ENCODE data around the gene PRICKLE1.

PRICKLE1 gene

DNA sequence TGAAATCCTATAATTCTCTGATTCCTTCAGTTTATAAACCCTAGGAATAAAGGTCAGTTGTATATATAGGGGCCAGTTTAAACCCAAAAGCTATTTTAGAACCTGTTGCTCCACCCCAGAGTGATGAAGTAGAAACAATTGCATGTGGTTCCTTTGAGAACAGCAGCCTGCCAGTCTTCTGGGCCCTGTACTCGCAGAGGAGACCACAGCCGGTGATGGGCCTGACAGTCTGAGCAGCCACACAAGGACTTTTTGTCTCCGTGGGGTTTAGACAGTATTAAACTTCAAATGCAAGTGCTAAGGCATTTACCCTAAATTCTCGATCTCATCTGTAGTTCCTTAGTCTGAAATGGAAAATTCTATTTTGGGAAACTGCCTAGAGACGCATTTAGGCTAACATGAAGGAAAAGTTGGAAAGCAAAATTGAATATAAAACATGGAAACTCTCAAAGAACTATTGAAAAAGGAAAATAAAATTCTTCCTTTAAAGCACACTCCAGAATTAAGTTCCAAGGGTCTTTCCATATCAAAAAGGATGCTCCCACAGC is 80.6 kb downstream of the PRICKLE1 start:
- no peak overlapping the region for H3K4me3 ChIP-seq (ENCODE audit: low read depth, low read length)
- TF ChIP-seq, protein P1, sequence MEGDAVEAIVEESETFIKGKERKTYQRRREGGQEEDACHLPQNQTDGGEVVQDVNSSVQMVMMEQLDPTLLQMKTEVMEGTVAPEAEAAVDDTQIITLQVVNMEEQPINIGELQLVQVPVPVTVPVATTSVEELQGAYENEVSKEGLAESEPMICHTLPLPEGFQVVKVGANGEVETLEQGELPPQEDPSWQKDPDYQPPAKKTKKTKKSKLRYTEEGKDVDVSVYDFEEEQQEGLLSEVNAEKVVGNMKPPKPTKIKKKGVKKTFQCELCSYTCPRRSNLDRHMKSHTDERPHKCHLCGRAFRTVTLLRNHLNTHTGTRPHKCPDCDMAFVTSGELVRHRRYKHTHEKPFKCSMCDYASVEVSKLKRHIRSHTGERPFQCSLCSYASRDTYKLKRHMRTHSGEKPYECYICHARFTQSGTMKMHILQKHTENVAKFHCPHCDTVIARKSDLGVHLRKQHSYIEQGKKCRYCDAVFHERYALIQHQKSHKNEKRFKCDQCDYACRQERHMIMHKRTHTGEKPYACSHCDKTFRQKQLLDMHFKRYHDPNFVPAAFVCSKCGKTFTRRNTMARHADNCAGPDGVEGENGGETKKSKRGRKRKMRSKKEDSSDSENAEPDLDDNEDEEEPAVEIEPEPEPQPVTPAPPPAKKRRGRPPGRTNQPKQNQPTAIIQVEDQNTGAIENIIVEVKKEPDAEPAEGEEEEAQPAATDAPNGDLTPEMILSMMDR (IDR thresholded peaks at IDR 0.05; ENCODE audit: low read depth, low read length): no peak

DNA sequence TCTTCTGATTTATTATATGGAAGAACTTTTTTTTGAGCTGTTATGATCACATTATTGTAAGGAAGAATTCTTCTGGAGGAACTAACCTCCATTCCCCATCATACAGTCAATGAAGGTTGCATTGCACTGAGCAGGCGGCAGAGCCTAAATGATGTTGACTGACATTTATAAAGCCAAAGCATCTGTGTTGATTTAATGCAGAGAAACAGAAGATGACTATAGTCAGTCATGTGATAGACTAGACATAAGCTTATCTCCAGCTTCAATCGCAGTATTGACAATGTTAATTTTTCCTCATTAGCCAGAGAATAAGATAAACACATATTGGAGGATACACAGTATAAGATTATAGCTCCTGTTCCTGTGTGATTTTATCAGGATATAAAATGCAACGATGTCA is 82.0 kb downstream of the PRICKLE1 start:
- TF ChIP-seq, protein P1 (IDR thresholded peaks at IDR 0.05; ENCODE audit: low read depth, low read length): no peak
- no peak overlapping the region for H3K4me3 ChIP-seq (ENCODE audit: low read depth, low read length)

DNA sequence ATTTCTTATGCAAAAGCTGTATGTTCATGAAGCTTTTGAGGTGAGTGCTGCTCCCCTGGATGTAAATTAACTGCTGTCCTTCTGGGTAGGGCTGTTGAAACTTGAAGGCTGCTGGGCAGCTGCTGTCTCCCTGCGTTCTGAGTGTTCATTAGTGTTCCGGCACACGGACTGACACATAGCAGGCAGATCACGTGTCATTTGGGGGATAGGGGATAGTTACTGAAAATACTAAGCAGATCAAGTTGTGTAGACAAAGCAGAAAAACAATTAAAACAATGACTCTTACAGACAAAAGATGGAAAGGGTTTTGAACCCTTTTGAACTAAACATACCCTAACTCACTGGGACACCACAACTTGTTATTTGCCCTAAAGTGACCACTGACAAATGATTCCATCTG is 82.5 kb downstream of the PRICKLE1 start:
- no peak overlapping the region for H3K4me3 ChIP-seq (ENCODE audit: low read depth, low read length)
- TF ChIP-seq, protein P1 (IDR thresholded peaks at IDR 0.05; ENCODE audit: low read depth, low read length): no peak

DNA sequence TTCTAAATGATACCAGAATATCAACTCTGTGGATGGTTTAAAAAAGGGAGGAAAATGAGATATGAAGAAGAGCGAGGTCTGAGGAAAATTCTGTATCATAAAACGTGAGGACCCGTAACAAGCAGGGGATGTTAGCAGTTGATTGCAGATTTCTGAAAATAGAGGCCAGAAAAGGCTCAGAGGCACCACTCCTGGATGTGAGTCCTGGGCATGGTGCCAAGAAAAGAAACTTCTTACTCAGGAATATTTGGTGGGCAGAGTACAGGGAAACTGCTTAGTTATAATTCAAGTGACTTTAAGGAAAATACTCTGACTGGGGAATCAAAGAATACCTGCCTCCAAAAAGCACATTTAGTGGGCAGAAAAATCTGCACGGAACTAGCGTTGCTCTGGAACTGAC is 85.5 kb downstream of the PRICKLE1 start:
- TF ChIP-seq, protein P1 (IDR thresholded peaks at IDR 0.05; ENCODE audit: low read depth, low read length): no peak
- no peak overlapping the region for H3K4me3 ChIP-seq (ENCODE audit: low read depth, low read length)

DNA sequence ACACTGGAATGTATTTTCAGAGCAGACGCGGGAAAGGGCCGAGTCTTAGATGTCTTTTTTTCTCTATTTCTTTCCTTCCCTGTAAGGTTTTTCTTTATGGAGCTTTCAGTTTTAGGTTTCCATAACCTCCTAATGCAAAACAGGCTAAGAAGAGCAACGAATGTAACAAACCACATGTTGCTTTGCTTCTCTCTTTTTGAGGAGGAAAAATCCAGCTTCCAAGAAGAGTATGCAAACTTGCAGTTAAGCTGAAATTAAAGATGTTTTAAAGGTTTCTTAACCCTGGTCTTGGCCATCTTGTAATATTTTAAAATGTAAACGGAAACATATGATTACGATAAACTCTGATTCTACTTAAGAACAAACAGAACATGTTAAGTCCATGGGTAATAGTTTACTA is 86.9 kb downstream of the PRICKLE1 start:
- TF ChIP-seq, protein P1 (IDR thresholded peaks at IDR 0.05; ENCODE audit: low read depth, low read length): no peak
- no peak overlapping the region for H3K4me3 ChIP-seq (ENCODE audit: low read depth, low read length)

DNA sequence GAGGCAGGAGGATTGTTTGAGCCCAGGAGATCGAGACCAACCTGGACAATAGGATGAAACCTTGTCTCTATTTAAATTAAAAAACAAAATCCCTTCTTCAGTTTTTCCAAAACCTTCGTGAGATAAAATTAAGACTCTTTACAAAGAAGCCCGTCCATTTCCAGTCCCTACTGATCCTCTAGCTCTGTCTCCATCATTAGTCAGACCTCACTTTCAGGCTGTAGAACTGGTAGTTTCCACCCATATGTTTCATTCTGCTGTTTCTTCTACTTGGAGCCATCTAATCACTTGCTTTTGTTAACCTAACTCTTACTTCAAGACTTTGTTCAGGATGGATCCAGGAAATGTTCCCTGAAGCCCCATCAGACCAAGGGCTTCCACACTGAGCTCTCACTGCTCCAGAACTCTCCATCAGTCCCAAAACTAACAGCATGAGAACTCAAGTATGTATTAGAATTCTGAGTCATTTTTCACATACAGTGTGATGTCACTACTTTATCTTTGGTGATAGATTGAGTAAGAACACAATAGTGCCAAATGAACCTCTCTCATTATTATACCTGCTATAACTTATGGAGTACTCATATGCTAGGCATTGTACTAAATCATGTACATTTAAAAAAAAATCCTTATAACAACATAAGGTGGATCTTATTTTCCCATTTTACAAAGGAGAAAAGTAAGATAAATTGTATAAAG is 90.8 kb downstream of the PRICKLE1 start:
- TF ChIP-seq, protein P1 (IDR thresholded peaks at IDR 0.05; ENCODE audit: low read depth, low read length): no peak
- H3K4me3 ChIP-seq (ENCODE audit: low read depth, low read length): no peak overlapping the region

DNA sequence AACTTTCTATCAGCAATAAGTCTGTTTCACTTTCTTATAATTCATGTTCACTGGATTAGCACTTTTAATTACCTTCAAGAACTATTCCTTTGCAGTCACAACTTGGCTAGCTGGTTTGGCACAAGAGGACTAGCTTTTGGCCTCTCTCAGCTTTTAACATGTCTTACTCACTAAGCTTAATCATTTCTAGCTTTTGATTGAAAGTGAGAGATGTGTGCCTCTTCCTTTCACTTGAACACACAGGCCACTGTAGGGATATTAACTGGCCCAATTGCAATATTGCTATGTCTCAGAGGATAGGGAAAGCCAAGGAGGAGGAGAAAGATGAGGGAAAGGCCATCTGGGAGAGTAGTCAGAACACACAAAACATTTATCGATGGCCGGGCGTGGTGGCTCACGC is 92.7 kb downstream of the PRICKLE1 start:
- H3K4me3 ChIP-seq (ENCODE audit: low read depth, low read length): no peak overlapping the region
- TF ChIP-seq, protein P1 (IDR thresholded peaks at IDR 0.05; ENCODE audit: low read depth, low read length): no peak
